ENCODE data around the gene CD84. TPM values are rescaled to one million over a fixed set of nuclear protein-coding genes. Genes with fewer than 3 reads are reported as not detected.

CD84 gene
- total RNA-seq, 1 experiment from 2014 or later, result not detected

DNA sequence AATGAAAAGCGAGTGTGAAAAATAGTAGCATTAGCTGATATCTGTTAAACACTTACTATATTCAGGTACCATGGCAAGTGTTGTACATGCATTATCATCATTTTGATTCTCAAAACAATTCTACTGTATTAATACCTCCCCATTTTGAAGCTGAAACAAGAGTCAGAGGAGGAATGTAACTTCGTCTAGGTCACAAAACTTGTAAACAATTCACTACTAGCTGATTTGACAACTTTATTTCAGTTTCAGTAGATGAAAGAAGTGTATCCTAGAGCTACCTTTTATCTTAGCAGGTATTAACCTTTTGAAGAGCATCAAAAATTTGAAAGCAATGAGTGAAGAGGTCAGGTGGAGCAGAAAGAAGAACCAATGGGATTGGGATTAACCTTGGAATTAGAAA is 1.6 kb downstream of the CD84 start:
- Mint-ChIP-seq H3K36me3 (ENCODE audit: insufficient read depth, unreplicated experiment) (no peaks in the 10 kb centered on the region), H3K4me1 (ENCODE audit: low read depth, unreplicated experiment) (no peaks in the 10 kb centered on the region), H3K27ac (ENCODE audit: unreplicated experiment) (no peak overlapping the region), H3K4me3 (ENCODE audit: low read depth, unreplicated experiment) (no peak overlapping the region), H3K27me3 (ENCODE audit: unreplicated experiment) (peaks cover 42% of the 10 kb centered on the region), H3K9me3 (ENCODE audit: low read depth, unreplicated experiment) (no peaks in the 10 kb centered on the region)
- TF ChIP-seq, protein P1, sequence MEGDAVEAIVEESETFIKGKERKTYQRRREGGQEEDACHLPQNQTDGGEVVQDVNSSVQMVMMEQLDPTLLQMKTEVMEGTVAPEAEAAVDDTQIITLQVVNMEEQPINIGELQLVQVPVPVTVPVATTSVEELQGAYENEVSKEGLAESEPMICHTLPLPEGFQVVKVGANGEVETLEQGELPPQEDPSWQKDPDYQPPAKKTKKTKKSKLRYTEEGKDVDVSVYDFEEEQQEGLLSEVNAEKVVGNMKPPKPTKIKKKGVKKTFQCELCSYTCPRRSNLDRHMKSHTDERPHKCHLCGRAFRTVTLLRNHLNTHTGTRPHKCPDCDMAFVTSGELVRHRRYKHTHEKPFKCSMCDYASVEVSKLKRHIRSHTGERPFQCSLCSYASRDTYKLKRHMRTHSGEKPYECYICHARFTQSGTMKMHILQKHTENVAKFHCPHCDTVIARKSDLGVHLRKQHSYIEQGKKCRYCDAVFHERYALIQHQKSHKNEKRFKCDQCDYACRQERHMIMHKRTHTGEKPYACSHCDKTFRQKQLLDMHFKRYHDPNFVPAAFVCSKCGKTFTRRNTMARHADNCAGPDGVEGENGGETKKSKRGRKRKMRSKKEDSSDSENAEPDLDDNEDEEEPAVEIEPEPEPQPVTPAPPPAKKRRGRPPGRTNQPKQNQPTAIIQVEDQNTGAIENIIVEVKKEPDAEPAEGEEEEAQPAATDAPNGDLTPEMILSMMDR (IDR thresholded peaks at IDR 0.05; ENCODE audit: unreplicated experiment), result no peak
- no peak for DNase-seq
- no TSS peak for BruUV-seq (replicated peaks)
- intact Hi-C loops (cut with micrococcal nuclease; ENCODE audit: unreplicated experiment), result no loop called here
- CTCF ChIA-PET, result no interaction called here

- Mint-ChIP-seq H3K4me1 (ENCODE audit: low read depth, unreplicated experiment) (no peaks in the 10 kb centered on the region), H3K27ac (ENCODE audit: unreplicated experiment) (no peak overlapping the region), H3K4me3 (ENCODE audit: low read depth, unreplicated experiment) (no peak overlapping the region), H3K27me3 (ENCODE audit: unreplicated experiment) (peaks cover 50% of the 10 kb centered on the region), H3K36me3 (ENCODE audit: insufficient read depth, unreplicated experiment) (no peaks in the 10 kb centered on the region), H3K9me3 (ENCODE audit: low read depth, unreplicated experiment) (no peaks in the 10 kb centered on the region)
- BruUV-seq (replicated peaks), result no TSS peak
- TF ChIP-seq, protein P1 (IDR thresholded peaks at IDR 0.05; ENCODE audit: unreplicated experiment), result no peak
- no peak for DNase-seq
- CTCF ChIA-PET, result no interaction called here
- intact Hi-C loops (cut with micrococcal nuclease; ENCODE audit: unreplicated experiment), result no loop called here
Measured at GRCh38 chr1:160576884-160577283, 2.4 kb downstream of the CD84 start.

DNA sequence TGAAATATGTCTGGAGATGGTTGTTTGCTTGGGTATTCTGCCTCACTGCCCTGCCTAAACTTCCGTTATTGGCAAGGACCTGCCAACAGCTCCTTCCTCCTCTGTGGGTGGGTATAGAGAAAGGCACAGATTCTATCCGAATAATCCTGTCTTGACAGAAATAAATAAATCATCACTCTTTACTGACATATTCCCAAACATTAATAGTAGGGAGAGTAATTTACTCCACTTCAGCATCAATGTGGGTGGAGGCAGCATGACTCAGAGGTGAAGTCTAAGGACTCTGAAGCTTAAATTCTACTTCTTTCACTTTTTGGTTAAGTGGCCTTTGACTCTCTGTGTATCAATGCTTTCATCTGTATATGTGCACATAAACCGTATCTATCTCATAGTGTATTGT is 2.9 kb downstream of the CD84 start:
- Mint-ChIP-seq H3K4me3 (ENCODE audit: low read depth, unreplicated experiment) (no peak overlapping the region), H3K9me3 (ENCODE audit: low read depth, unreplicated experiment) (no peaks in the 10 kb centered on the region), H3K27me3 (ENCODE audit: unreplicated experiment) (peaks cover 55% of the 10 kb centered on the region), H3K4me1 (ENCODE audit: low read depth, unreplicated experiment) (no peaks in the 10 kb centered on the region), H3K27ac (ENCODE audit: unreplicated experiment) (no peak overlapping the region), H3K36me3 (ENCODE audit: insufficient read depth, unreplicated experiment) (no peaks in the 10 kb centered on the region)
- no TSS peak for BruUV-seq (replicated peaks)
- intact Hi-C loops (cut with micrococcal nuclease; ENCODE audit: unreplicated experiment), result no loop called here
- CTCF ChIA-PET, result no interaction called here
- TF ChIP-seq, protein P1 (IDR thresholded peaks at IDR 0.05; ENCODE audit: unreplicated experiment), result no peak
- no peak for DNase-seq

GRCh38 chr1:160575112-160575664 is 4.1 kb downstream of the CD84 start:
- H3K4me1 Mint-ChIP-seq (ENCODE audit: low read depth, unreplicated experiment), result no peaks in the 10 kb centered on the region
- BruUV-seq (replicated peaks), result no TSS peak

More at GRCh38 chr1:160575112-160575664, 4.1 kb downstream of the CD84 start:
- Mint-ChIP-seq H3K9me3 (ENCODE audit: low read depth, unreplicated experiment) (no peaks in the 10 kb centered on the region), H3K4me3 (ENCODE audit: low read depth, unreplicated experiment) (no peak overlapping the region), H3K36me3 (ENCODE audit: insufficient read depth, unreplicated experiment) (no peaks in the 10 kb centered on the region), H3K27me3 (ENCODE audit: unreplicated experiment) (peaks cover 67% of the 10 kb centered on the region), H3K27ac (ENCODE audit: unreplicated experiment) (no peak overlapping the region)
- intact Hi-C loops (cut with micrococcal nuclease; ENCODE audit: unreplicated experiment), result no loop called here
- CTCF ChIA-PET, result no interaction called here
- DNase-seq, result no peak
- TF ChIP-seq, protein P1 (IDR thresholded peaks at IDR 0.05; ENCODE audit: unreplicated experiment), result no peak
